H9 (cell line): ENCODE measurements around the gene IDUA. TPM values are rescaled to one million over a fixed set of nuclear protein-coding genes. Genes with fewer than 3 reads are reported as not detected.

Experiments used
- DNase-seq: peaks from one replicate; pipeline ENCODE4 v3.0.0-alpha.2; 2017
- H2AFZ ChIP-seq: one replicate; pipeline ENCODE4 v1.6.1; 2013; ENCODE audit warnings: mild to moderate bottlenecking, low read length, control low read depth, moderate library complexity
- H2AK5ac ChIP-seq: 2 replicates; pipeline ENCODE4 v1.6.1; 2013; ENCODE audit warnings: low read length, control low read depth, mixed read lengths; ENCODE audit not compliant: insufficient read length
- H2BK120ac ChIP-seq: one replicate; pipeline ENCODE4 v1.6.1; 2013; ENCODE audit warnings: low read depth, mild to moderate bottlenecking, low read length, control low read depth, inconsistent platforms; ENCODE audit not compliant: poor library complexity, severe bottlenecking
- H2BK12ac ChIP-seq: 2 replicates; pipeline ENCODE4 v1.6.1; 2013; ENCODE audit warnings: low read length, control low read depth, mixed read lengths, low read depth; ENCODE audit not compliant: insufficient read length
- H2BK15ac ChIP-seq: 2 replicates; pipeline ENCODE4 v1.6.1; 2013; ENCODE audit warnings: low read depth, low read length, control low read depth
- H2BK20ac ChIP-seq: one replicate; pipeline ENCODE4 v1.6.1; 2013; ENCODE audit warnings: low read depth, mild to moderate bottlenecking, low read length, control low read depth, inconsistent platforms; ENCODE audit not compliant: poor library complexity, severe bottlenecking
- H2BK5ac ChIP-seq: 2 replicates; pipeline ENCODE4 v1.6.1; 2013; ENCODE audit warnings: low read length, control low read depth, mixed read lengths; ENCODE audit not compliant: insufficient read length
- H3K14ac ChIP-seq: 2 replicates; pipeline ENCODE4 v1.6.1; 2013; ENCODE audit warnings: low read length, control low read depth; ENCODE audit not compliant: insufficient read depth
- H3K18ac ChIP-seq: 2 replicates; pipeline ENCODE4 v1.6.1; 2013; ENCODE audit warnings: low read depth, mild to moderate bottlenecking, mixed read lengths, low read length, control low read depth; ENCODE audit not compliant: insufficient read length
- H3K23ac ChIP-seq: 2 replicates; pipeline ENCODE4 v1.6.1; 2013; ENCODE audit warnings: low read length, control low read depth, mixed read lengths, low read depth; ENCODE audit not compliant: insufficient read length
- H3K23me2 ChIP-seq: 2 replicates; pipeline ENCODE4 v1.6.1; 2013; ENCODE audit warnings: low read depth, mild to moderate bottlenecking, mixed read lengths, low read length, control low read depth; ENCODE audit not compliant: insufficient read length, poor library complexity, severe bottlenecking
- H3K27ac ChIP-seq: 2 replicates; pipeline ENCODE4 v1.5.1; 2013; ENCODE audit warnings: low read length, control low read depth, mixed read lengths, low read depth; ENCODE audit not compliant: insufficient read length
- H3K27me3 ChIP-seq: 2 replicates; pipeline ENCODE4 v1.6.1; 2013; ENCODE audit warnings: low read length, control low read depth, inconsistent platforms; ENCODE audit not compliant: insufficient read depth
- H3K4ac ChIP-seq: 2 replicates; pipeline ENCODE4 v1.6.1; 2013; ENCODE audit warnings: low read depth, mild to moderate bottlenecking, control low read depth, inconsistent platforms, low read length, moderate library complexity
- H3K4me1 ChIP-seq: 2 replicates; pipeline ENCODE4 v1.6.1; 2013; ENCODE audit warnings: low read length, control low read depth, inconsistent platforms; ENCODE audit not compliant: insufficient read depth
- H3K4me2 ChIP-seq: 2 replicates; pipeline ENCODE4 v1.6.1; 2013; ENCODE audit warnings: low read length, control low read depth, mixed read lengths; ENCODE audit not compliant: insufficient read length, insufficient read depth
- H3K56ac ChIP-seq: 2 replicates; pipeline ENCODE4 v1.6.1; 2013; ENCODE audit warnings: low read depth, mild to moderate bottlenecking, mixed read lengths, low read length, control low read depth; ENCODE audit not compliant: insufficient read length
- H3K79me1 ChIP-seq: 2 replicates; pipeline ENCODE4 v1.6.1; 2013; ENCODE audit warnings: low read depth, mild to moderate bottlenecking, moderate library complexity, low read length, control low read depth, inconsistent platforms; ENCODE audit not compliant: insufficient read depth, poor library complexity, severe bottlenecking
- H3K79me2 ChIP-seq: 2 replicates; pipeline ENCODE4 v1.6.1; 2013; ENCODE audit warnings: low read length, control low read depth, inconsistent platforms; ENCODE audit not compliant: insufficient read depth
- H3K9ac ChIP-seq: 2 replicates; pipeline ENCODE4 v1.6.1; 2013; ENCODE audit warnings: low read length, control low read depth, mixed read lengths; ENCODE audit not compliant: insufficient read length; ENCODE audit errors: extremely low read depth
- H3K9me3 ChIP-seq: one replicate; pipeline ENCODE4 v1.6.1; 2013; ENCODE audit warnings: low read depth, low read length, inconsistent platforms; ENCODE audit not compliant: control insufficient read depth
- H3T11ph ChIP-seq: one replicate; pipeline ENCODE4 v1.6.1; 2013; ENCODE audit warnings: mild to moderate bottlenecking, low read length, control low read depth, inconsistent platforms
- H4K20me1 ChIP-seq: one replicate; pipeline ENCODE4 v1.6.1; 2013; ENCODE audit not compliant: control insufficient read depth, insufficient read length, insufficient read depth
- H4K5ac ChIP-seq: 2 replicates; pipeline ENCODE4 v1.6.1; 2013; ENCODE audit warnings: low read depth, mild to moderate bottlenecking, mixed read lengths, low read length, control low read depth; ENCODE audit not compliant: insufficient read length
- H4K8ac ChIP-seq: replicated peaks from 2 replicates; pipeline ENCODE4 v1.6.1; 2013; ENCODE audit warnings: low read length, control low read depth, mixed read lengths, low read depth; ENCODE audit not compliant: insufficient read length
- H4K91ac ChIP-seq: 2 replicates; pipeline ENCODE4 v1.6.1; 2013; ENCODE audit warnings: low read depth, mild to moderate bottlenecking, moderate library complexity, mixed read lengths, low read length, control low read depth; ENCODE audit not compliant: insufficient read length
- H3K27ac Mint-ChIP-seq, 3 experiments: 2 replicates in 2 of 3; 3 replicates in 1 of 3; pipeline ENCODE4 v1.8.0; 2020 to 2021; ENCODE audit warnings: mixed read lengths in 3 of 3, mild to moderate bottlenecking in 1 of 3, moderate library complexity in 1 of 3
- H3K27me3 Mint-ChIP-seq: 2 replicates; pipeline ENCODE4 v1.8.0; 2021; ENCODE audit warnings: low read depth, mild to moderate bottlenecking, moderate library complexity, mixed read lengths
- H3K36me3 Mint-ChIP-seq, 3 experiments: 2 replicates in 2 of 3; 3 replicates in 1 of 3; pipeline ENCODE4 v1.8.0; 2020 to 2021; ENCODE audit warnings: low read depth in 3 of 3, mixed read lengths in 3 of 3; ENCODE audit not compliant: insufficient read depth in 1 of 3
- H3K4me1 Mint-ChIP-seq, 2 experiments: 2 replicates each; pipeline ENCODE4 v1.8.0; 2020; ENCODE audit warnings: mixed read lengths in 2 of 2
- H3K4me3 Mint-ChIP-seq, 2 experiments: 2 replicates in 1 of 2; 3 replicates in 1 of 2; pipeline ENCODE4 v1.8.0; 2020 to 2021; ENCODE audit warnings: mild to moderate bottlenecking in 2 of 2, mixed read lengths in 2 of 2, moderate library complexity in 1 of 2
- H3K9me3 Mint-ChIP-seq, 2 experiments: 2 replicates in 1 of 2; 3 replicates in 1 of 2; pipeline ENCODE4 v1.8.0; 2020; ENCODE audit warnings: mild to moderate bottlenecking in 2 of 2, mixed read lengths in 2 of 2, moderate library complexity in 1 of 2
- CTCF ChIP-seq: fragments of 200-600 bp; sonication (generic); conservative IDR thresholded peaks from 3 replicates; pipeline ENCODE4 v1.8.0; 2021; ENCODE audit warnings: antibody characterized with exemption, mild to moderate bottlenecking
- WGBS: extraction: QIAGEN DNeasy Blood & Tissue Kit; methylation state at CpG from one replicate; pipeline ENCODE4 v1.1.7; 2013; ENCODE audit warnings: missing lambda C conversion rate, low lambda C conversion rate, mixed read lengths; ENCODE audit not compliant: insufficient read length; ENCODE audit errors: extremely low coverage; 5-methylcytosine and 5-hydroxymethylcytosine counted together
- total RNA-seq: library from RNA; stranded (reverse); gene quantifications from 2 replicates; pipeline ENCODE4 v1.2.1, GENCODE V29; 2021

Gene IDUA
- total RNA-seq, 1 experiment from 2014 or later = 14.5 TPM

GRCh38 chr4:1023075-1023640 lies 36.3 kb downstream of the IDUA start:
- Histone ChIP-seq H2AK5ac (no peak overlapping the region), H3K56ac (no peak overlapping the region), H2BK5ac (no peak overlapping the region), H3K9me3 (no peaks in the 10 kb centered on the region), H2BK15ac (no peak overlapping the region), H2AFZ (no peak overlapping the region), H2BK12ac (no peak overlapping the region), H3T11ph (no peak overlapping the region), H3K9ac (no peak overlapping the region), H3K4ac (no peak overlapping the region), H2BK120ac (no peak overlapping the region), H3K23me2 (no peaks in the 10 kb centered on the region), H4K5ac (no peak overlapping the region), H4K8ac (no peak overlapping the region), H3K23ac (no peak overlapping the region), H3K18ac (no peak overlapping the region), H4K91ac (no peak overlapping the region), H3K27me3 (no peaks in the 10 kb centered on the region), H3K79me2 (no peaks in the 10 kb centered on the region), H3K4me2 (no peak overlapping the region), H3K27ac (no peak overlapping the region), H3K14ac (no peak overlapping the region), H4K20me1 (no peaks in the 10 kb centered on the region), H2BK20ac (no peak overlapping the region), H3K4me1 (no peaks in the 10 kb centered on the region; the same call in 1 of the 2 replicates), H3K79me1 (no peaks in the 10 kb centered on the region)
- peaks cover 0 to 2% of the 10 kb centered on the region in 2 experiments; a peak in 1 of 5 replicates for H3K9me3 Mint-ChIP-seq
- peaks cover 8 to 13% (median 12%) of the 10 kb centered on the region in 3 experiments; a peak in 6 of 7 replicates for H3K36me3 Mint-ChIP-seq
- WGBS = no CpG with 5 or more reads among the region's 20 CpGs
- no peak overlapping the region for H3K4me3 Mint-ChIP-seq
- no peak overlapping the region for H3K27ac Mint-ChIP-seq
- H3K27me3 Mint-ChIP-seq = no peaks in the 10 kb centered on the region
- H3K4me1 Mint-ChIP-seq = peaks cover 4 to 14% of the 10 kb centered on the region in 2 experiments; a peak in 3 of 4 replicates
- no peak for TF ChIP-seq CTCF
- no peak for DNase-seq
